GM12874 (cell line): ENCODE data around the gene CERS4.

ENCODE experiments used
- CTCF ChIP-seq: IDR thresholded peaks from 2 replicates; pipeline ENCODE4 v1.5.1; 2011; ENCODE audit warnings: low read depth, mild to moderate bottlenecking, control low read depth, low read length, moderate library complexity; ENCODE audit not compliant: insufficient read depth

Gene CERS4, protein sequence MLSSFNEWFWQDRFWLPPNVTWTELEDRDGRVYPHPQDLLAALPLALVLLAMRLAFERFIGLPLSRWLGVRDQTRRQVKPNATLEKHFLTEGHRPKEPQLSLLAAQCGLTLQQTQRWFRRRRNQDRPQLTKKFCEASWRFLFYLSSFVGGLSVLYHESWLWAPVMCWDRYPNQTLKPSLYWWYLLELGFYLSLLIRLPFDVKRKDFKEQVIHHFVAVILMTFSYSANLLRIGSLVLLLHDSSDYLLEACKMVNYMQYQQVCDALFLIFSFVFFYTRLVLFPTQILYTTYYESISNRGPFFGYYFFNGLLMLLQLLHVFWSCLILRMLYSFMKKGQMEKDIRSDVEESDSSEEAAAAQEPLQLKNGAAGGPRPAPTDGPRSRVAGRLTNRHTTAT

DNA sequence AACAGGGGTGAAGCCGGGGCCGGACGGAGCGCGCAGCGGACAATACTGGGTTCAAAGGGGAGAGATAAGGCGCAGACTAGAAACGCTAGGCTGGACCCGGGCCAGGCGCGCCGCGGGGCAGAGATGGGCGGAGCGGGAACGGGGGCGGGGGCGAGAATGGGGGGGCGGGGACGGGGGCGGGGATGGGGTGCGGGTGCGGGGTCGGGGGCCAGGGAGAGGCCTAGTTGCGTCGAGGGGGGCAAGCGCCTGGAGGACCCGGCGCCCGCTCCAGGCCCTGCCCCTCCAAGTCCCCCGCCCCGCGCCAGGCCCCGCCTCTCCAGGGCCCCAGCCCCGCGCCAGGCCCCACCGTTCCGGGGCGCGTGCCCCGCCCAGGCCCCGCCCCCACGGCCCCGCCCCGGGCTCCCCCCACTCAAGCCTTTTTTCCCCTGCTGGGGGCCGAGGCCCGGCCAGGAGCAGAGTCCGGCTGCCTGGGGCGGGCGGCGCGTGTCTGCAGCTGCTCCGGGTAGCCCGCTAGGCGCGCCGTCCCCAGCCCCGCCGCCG is at the start of gene CERS4:
TSS of gene CERS4 (plus strand) at position 449 of the 540 bp plus-strand sequence. CDS start 41,707 bp downstream, outside the sequence.
- TF ChIP-seq CTCF = no peak

GRCh38 chr19:8161135-8161646 is 48.0 kb upstream of the CERS4 start:
- no peak for TF ChIP-seq CTCF

GRCh38 chr19:8163759-8164158 is 45.4 kb upstream of the CERS4 start:
- TF ChIP-seq CTCF = no peak

DNA sequence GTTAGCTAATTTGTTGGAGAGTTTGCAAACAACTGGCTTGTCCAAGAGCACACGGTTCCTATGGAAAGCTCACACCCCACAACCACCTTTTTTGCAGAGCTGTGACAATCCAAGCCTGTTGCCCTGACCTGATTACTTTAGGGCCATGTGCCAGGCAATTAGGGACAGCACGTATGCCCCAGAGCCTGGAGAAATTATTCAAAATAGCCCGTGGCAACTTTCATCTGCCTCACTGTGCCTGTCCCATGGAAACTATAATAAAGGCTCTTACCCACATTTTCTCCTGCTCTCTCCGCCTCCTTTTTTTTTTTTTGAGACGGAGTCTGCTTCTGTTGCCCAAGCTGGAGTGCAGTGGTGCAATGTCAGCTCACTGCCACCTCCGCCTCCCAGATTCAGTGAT is 41.2 kb upstream of the CERS4 start:
- TF ChIP-seq CTCF = no peak

GRCh38 chr19:8168537-8168936 is 40.6 kb upstream of the CERS4 start:
- TF ChIP-seq CTCF = no peak

- no peak for TF ChIP-seq CTCF
These were observed 34.5 kb upstream of the CERS4 start for GRCh38 chr19:8174706-8175105.

- no peak for TF ChIP-seq CTCF
These were observed 29.2 kb upstream of the CERS4 start for GRCh38 chr19:8180018-8180417.
